ENCODE data around the gene PPIG. TPM values are rescaled to one million over a fixed set of nuclear protein-coding genes. Genes with fewer than 3 reads are reported as not detected.

PPIG gene
- total and polyA plus RNA-seq, 2 of the 4 experiments (the other 2 are of a cell fraction): 10.4 to 16.7 TPM

- intact Hi-C loops (cut with micrococcal nuclease): no loop called here
- H3K14ac ChIP-seq (replicated peaks; ENCODE audit: low read depth, low read length): no peak overlapping the region
- ChIA-PET POLR2A (ENCODE audit: unreplicated experiment) (no interaction called here), CTCF (no interaction called here)
- no peak overlapping the region for H3K56ac ChIP-seq (ENCODE audit: extremely low read depth, insufficient read depth, low read length)
- no peak overlapping the region for H2BK20ac ChIP-seq (ENCODE audit: low read depth, low read length)
- no peaks in the 10 kb centered on the region for H3K36me3 ChIP-seq (ENCODE audit: control insufficient read depth, insufficient read depth, low read length)
- no peak overlapping the region for H3K9ac ChIP-seq (ENCODE audit: low read depth, low read length)
- in situ Hi-C loops (cut with MboI; ENCODE audit: low sequenced_read_pairs): no loop called here
- no CpG with 5 or more reads among the region's 1 CpG for WGBS, 2 experiments (ENCODE audit: extremely low coverage in 2 of 2, insufficient read length in 1 of 2)
- no peak overlapping the region for H3K18ac ChIP-seq (ENCODE audit: low read depth, low read length)
- 0 out of 2 replicates have a peak, but pooled peaks cover 2% of the 10 kb centered on the region for H3K4me1 ChIP-seq (ENCODE audit: control insufficient read depth, insufficient read depth, low read length)
- no peaks in the 10 kb centered on the region for H3K9me3 ChIP-seq (ENCODE audit: control insufficient read depth, insufficient read depth, low read length)
- H4K8ac ChIP-seq (ENCODE audit: low read depth in 2 of 2, low read length in 2 of 2): no peak overlapping the region
- H3K23ac ChIP-seq (ENCODE audit: low read depth, low read length): no peak overlapping the region
- no TSS peak for BruUV-seq (replicated peaks)
- TF ChIP-seq RAD21 (IDR thresholded peaks at IDR 0.05; ENCODE audit: low read length): no peak
- no peak for TF ChIP-seq CTCF (conservative IDR thresholded peaks at IDR 0.05; ENCODE audit: low read depth, low read length)
- TF ChIP-seq BHLHE40 (IDR thresholded peaks at IDR 0.05; ENCODE audit: low read depth, low read length): no peak
- TF ChIP-seq MAZ (IDR thresholded peaks at IDR 0.05; ENCODE audit: borderline replicate concordance, low read depth, low read length): no peak
- TF ChIP-seq MXI1 (IDR thresholded peaks at IDR 0.05; ENCODE audit: borderline replicate concordance, low read depth, low read length): no peak
- no peak for TF ChIP-seq CHD1 (IDR thresholded peaks at IDR 0.05; ENCODE audit: low read depth, low read length)
- no peak for TF ChIP-seq ELK1 (IDR thresholded peaks at IDR 0.05; ENCODE audit: borderline replicate concordance, low read depth, low read length)
- no peak for TF ChIP-seq RFX5 (IDR thresholded peaks at IDR 0.05; ENCODE audit: low read depth, low read length)
- no peak for TF ChIP-seq NFE2L2 (IDR thresholded peaks at IDR 0.05; ENCODE audit: low read depth, low read length)
- no peak for TF ChIP-seq RCOR1 (IDR thresholded peaks at IDR 0.05; ENCODE audit: insufficient replicate concordance, low read length)
- dilution Hi-C loops (cut with HindIII; ENCODE audit: low sequenced_read_pairs, unreplicated experiment): no loop called here
- no peak overlapping the region for H2AFZ ChIP-seq (replicated peaks; ENCODE audit: low read length, poor library complexity)
- H2BK5ac ChIP-seq (ENCODE audit: low read depth, low read length, poor library complexity, severe bottlenecking): no peak overlapping the region
- H2BK15ac ChIP-seq (ENCODE audit: low read depth, low read length): no peak overlapping the region
- no peaks in the 10 kb centered on the region for H3K79me1 ChIP-seq (ENCODE audit: low read depth in 1 of 2, low read length in 2 of 2)
- ATAC-seq (ENCODE audit: low read depth) (no peak), DNase-seq (no peak)
- no peak overlapping the region for H3K4ac ChIP-seq (ENCODE audit: low read depth, low read length)
- no peak overlapping the region for H3K4me2 ChIP-seq (ENCODE audit: low read depth, low read length)
- no peak overlapping the region for H3K27ac ChIP-seq (ENCODE audit: insufficient read depth, low read length)
- no peak overlapping the region for H2AK5ac ChIP-seq (ENCODE audit: low read depth, low read length)
- H2BK120ac ChIP-seq (ENCODE audit: low read depth, low read length): no peak overlapping the region
- H3K9me1 ChIP-seq (ENCODE audit: insufficient read depth, low read length): no peaks in the 10 kb centered on the region
- no peak overlapping the region for H4K91ac ChIP-seq (ENCODE audit: insufficient read depth, low read depth, low read length)
- no peaks in the 10 kb centered on the region; the same call in 1 of the 2 replicates for H3K27me3 ChIP-seq (ENCODE audit: control insufficient read depth, insufficient read depth, low read length)
- no peak overlapping the region for H2AK9ac ChIP-seq (replicated peaks; ENCODE audit: low read depth, low read length, poor library complexity)
- H4K5ac ChIP-seq (ENCODE audit: low read depth, low read length): no peak overlapping the region
- no peaks in the 10 kb centered on the region for H4K20me1 ChIP-seq (ENCODE audit: insufficient read depth, low read length)
- H3K4me3 ChIP-seq (ENCODE audit: insufficient read depth, low read depth, low read length): no peak overlapping the region
These were observed 78.6 kb downstream of the PPIG start for GRCh38 chr2:169662744-169663143.
